ENCODE measurements around the gene TMEM255A. TPM values are rescaled to one million over a fixed set of nuclear protein-coding genes. Genes with fewer than 3 reads are reported as not detected.

Gene TMEM255A
- total and polyA plus RNA-seq, 2 of the 13 experiments (the other 11 are each of a cell fraction or from before 2014, with no cell fraction given), result 0.13 to 0.40 TPM

- Histone ChIP-seq H3K27ac (ENCODE audit: extremely low read length, insufficient read depth, low read length) (no peak overlapping the region), H3K4me2 (ENCODE audit: low read depth, low read length) (no peak overlapping the region), H3K4me1 (ENCODE audit: insufficient read depth, low read length) (no peaks in the 10 kb centered on the region), H3K36me3 (replicated peaks in 1 of 2; ENCODE audit: control insufficient read depth in 1 of 2, insufficient read depth in 2 of 2, low read length in 2 of 2) (no peaks in the 10 kb centered on the region), H3K27me3 (ENCODE audit: control insufficient read depth in 1 of 2, insufficient read depth in 2 of 2, low read length in 2 of 2) (no peaks in the 10 kb centered on the region), H3K4me3 (replicated peaks in 1 of 3; ENCODE audit: insufficient read depth in 1 of 3, low read depth in 2 of 3, low read length in 3 of 3) (no peak overlapping the region), H3K9ac (ENCODE audit: insufficient read depth, low read depth, low read length) (no peak overlapping the region), H4K20me1 (ENCODE audit: insufficient read depth, low read length) (no peaks in the 10 kb centered on the region), H2AFZ (ENCODE audit: low read length) (no peak overlapping the region), H3K79me2 (ENCODE audit: insufficient read depth, low read length) (no peaks in the 10 kb centered on the region), H3K9me3 (ENCODE audit: low read length) (no peaks in the 10 kb centered on the region)
- 0 out of 3 replicates have a peak, but pooled peaks have one; percentile 29 for ATAC-seq
- ChIA-PET CTCF (ENCODE audit: low intra/inter-chr PET ratio, low total read pairs) (no interaction called here), POLR2A (no interaction called here)
- FAIRE-seq, result no peak
- DNase-seq (ENCODE audit: low spot score), result no peak
- 100% methylated on average over 1 of the region's 3 CpGs for WGBS (ENCODE audit: low lambda C conversion rate)
- TF ChIP-seq STAT5B (CRISPR knock-in tag; IDR thresholded peaks at IDR 0.05) (no peak), TEAD2 (CRISPR knock-in tag; IDR thresholded peaks at IDR 0.05) (no peak), ZNF468 (CRISPR knock-in tag; IDR thresholded peaks at IDR 0.05) (no peak), MIER3 (CRISPR knock-in tag; IDR thresholded peaks at IDR 0.05; ENCODE audit: borderline replicate concordance) (no peak), GATAD1 (CRISPR knock-in tag; IDR thresholded peaks at IDR 0.05) (no peak), ZNF747 (CRISPR knock-in tag; IDR thresholded peaks at IDR 0.05; ENCODE audit: borderline replicate concordance) (no peak), HHEX (CRISPR knock-in tag; IDR thresholded peaks at IDR 0.05) (no peak), ZNF589 (CRISPR knock-in tag; conservative IDR thresholded peaks at IDR 0.05) (no peak), TBP (CRISPR knock-in tag; IDR thresholded peaks at IDR 0.05) (no peak), ATRX (CRISPR knock-in tag; IDR thresholded peaks at IDR 0.05; ENCODE audit: borderline replicate concordance) (no peak)
- TF ChIP-seq, protein P1, sequence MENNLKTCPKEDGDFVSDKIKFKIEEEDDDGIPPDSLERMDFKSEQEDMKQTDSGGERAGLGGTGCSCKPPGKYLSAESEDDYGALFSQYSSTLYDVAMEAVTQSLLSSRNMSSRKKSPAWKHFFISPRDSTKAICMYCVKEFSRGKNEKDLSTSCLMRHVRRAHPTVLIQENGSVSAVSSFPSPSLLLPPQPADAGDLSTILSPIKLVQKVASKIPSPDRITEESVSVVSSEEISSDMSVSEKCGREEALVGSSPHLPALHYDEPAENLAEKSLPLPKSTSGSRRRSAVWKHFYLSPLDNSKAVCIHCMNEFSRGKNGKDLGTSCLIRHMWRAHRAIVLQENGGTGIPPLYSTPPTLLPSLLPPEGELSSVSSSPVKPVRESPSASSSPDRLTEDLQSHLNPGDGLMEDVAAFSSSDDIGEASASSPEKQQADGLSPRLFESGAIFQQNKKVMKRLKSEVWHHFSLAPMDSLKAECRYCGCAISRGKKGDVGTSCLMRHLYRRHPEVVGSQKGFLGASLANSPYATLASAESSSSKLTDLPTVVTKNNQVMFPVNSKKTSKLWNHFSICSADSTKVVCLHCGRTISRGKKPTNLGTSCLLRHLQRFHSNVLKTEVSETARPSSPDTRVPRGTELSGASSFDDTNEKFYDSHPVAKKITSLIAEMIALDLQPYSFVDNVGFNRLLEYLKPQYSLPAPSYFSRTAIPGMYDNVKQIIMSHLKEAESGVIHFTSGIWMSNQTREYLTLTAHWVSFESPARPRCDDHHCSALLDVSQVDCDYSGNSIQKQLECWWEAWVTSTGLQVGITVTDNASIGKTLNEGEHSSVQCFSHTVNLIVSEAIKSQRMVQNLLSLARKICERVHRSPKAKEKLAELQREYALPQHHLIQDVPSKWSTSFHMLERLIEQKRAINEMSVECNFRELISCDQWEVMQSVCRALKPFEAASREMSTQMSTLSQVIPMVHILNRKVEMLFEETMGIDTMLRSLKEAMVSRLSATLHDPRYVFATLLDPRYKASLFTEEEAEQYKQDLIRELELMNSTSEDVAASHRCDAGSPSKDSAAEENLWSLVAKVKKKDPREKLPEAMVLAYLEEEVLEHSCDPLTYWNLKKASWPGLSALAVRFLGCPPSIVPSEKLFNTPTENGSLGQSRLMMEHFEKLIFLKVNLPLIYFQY (CRISPR knock-in tag; IDR thresholded peaks at IDR 0.05; ENCODE audit: borderline replicate concordance), result no peak
- in situ Hi-C loops (cut with HindIII; ENCODE audit: extremely low pct_ligation_motif_present, low pct_unique_long_range_greater_than_20kb) (no loop called here), intact Hi-C loops (cut with micrococcal nuclease; ENCODE audit: unreplicated experiment) (no loop called here)
- no TSS peak for BruUV-seq (replicated peaks)
These were observed 50.9 kb downstream of the TMEM255A start for GRCh38 chrX:120260369-120260768.
